ENCODE results near the gene GNB1.
"Not testable (repeated sequence)": the region's sequence is repeated elsewhere in the genome, so short reads cannot be mapped to it uniquely, and the experiment has no call there.

GNB1 gene

GRCh38 chr1:1889847-1890505, 911 bp downstream of the GNB1 start:
- no peak for DNase-seq

- no peak for DNase-seq
Observed at GRCh38 chr1:1889090-1889750, 1.7 kb downstream of the GNB1 start.

- DNase-seq = not testable (repeated sequence)
Observed at GRCh38 chr1:1883890-1884289, 7.0 kb downstream of the GNB1 start.

- no peak for DNase-seq
Observed at GRCh38 chr1:1883092-1883873, 7.6 kb downstream of the GNB1 start.

GRCh38 chr1:1881727-1882126, 9.2 kb downstream of the GNB1 start:
- no peak for DNase-seq

GRCh38 chr1:1880617-1881312, 10.1 kb downstream of the GNB1 start:
- no peak for DNase-seq

GRCh38 chr1:1879942-1880341, 10.9 kb downstream of the GNB1 start:
- DNase-seq = no peak

- no peak for DNase-seq
Observed at GRCh38 chr1:1877865-1878436, 12.9 kb downstream of the GNB1 start.

GRCh38 chr1:1876335-1876930, 14.5 kb downstream of the GNB1 start:
- DNase-seq = no peak

GRCh38 chr1:1875932-1876331, 15.0 kb downstream of the GNB1 start:
- DNase-seq = no peak

- DNase-seq = no peak
Observed at GRCh38 chr1:1874901-1875300, 16.0 kb downstream of the GNB1 start.

GRCh38 chr1:1873186-1873585, 17.7 kb downstream of the GNB1 start:
- DNase-seq = no peak

GRCh38 chr1:1872329-1872994, 18.4 kb downstream of the GNB1 start:
- DNase-seq = no peak

- DNase-seq = no peak
Observed at GRCh38 chr1:1869469-1869868, 21.4 kb downstream of the GNB1 start.

GRCh38 chr1:1867164-1867563, 23.7 kb downstream of the GNB1 start:
- no peak for DNase-seq

- DNase-seq = no peak
Observed at GRCh38 chr1:1862905-1863547, 27.9 kb downstream of the GNB1 start.

GRCh38 chr1:1861761-1862310, 29.1 kb downstream of the GNB1 start:
- not testable (repeated sequence) for DNase-seq

GRCh38 chr1:1861339-1861730, 29.6 kb downstream of the GNB1 start:
- DNase-seq = no peak

GRCh38 chr1:1859970-1860697, 30.8 kb downstream of the GNB1 start:
- DNase-seq = not testable (repeated sequence)

- no peak for DNase-seq
Observed at GRCh38 chr1:1858382-1859086, 32.4 kb downstream of the GNB1 start.

Measured in activated naive CD4-positive, alpha-beta T cell (primary cell).